Heart left ventricle (tissue), 13 donors: ENCODE results near the gene RIMKLA.

Experiments
- CTCF ChIP-seq, 12 donors: fragments of 200-600 bp; sonication (generic) in 4 of 12; IDR thresholded peaks; one replicate each; pipeline versions ENCODE4 v1.5.0 to v1.8.0; 2018 to 2022; ENCODE audit warnings: antibody characterized with exemption in 12 of 12, mild to moderate bottlenecking in 5 of 12
- POLR2A ChIP-seq, 2 donors: fragments of 450-650 bp; IDR thresholded peaks; one replicate each; pipeline ENCODE4 v1.6.1; 2017; ENCODE audit warnings: antibody characterized with exemption in 2 of 2, mild to moderate bottlenecking in 2 of 2, moderate library complexity in 2 of 2
- donor health status: ischemic (EF 13 %, LVEDD 7.1; RV severe dilation, severe dysfunction).
- donor health status: DM: no; HTN: yes; CAD: no.
- donor health status: DM: no; HTN: no; CAD: no.
- donor health status: ischemic (EF 25% LVEDD 6.9; RV normal size, moderate dysfunction).
- donor health status: ischemic (EF 25% LVEDD 5.7; RV mildly dilated, moderate dysfunction).
- donor health status: ischemic (EF 35%, LVEDD 5.7; RV mildly dilated, moderate dysfunction).
- donor health status: nonischemic (EF 11% LVEDD 7.7; RV severe dilation, severe dysfunction).
- donor health status: DM: yes; HTN: yes; CAD: no.
- donor health status: PGD.
- donor health status: ischemic (EF 29% LVEDD 5.4; RV normal size, mild dysfunction).
- donor health status: nonischemic (EF 23%, LVEDD 6.1; RV moderate dilation, normal function).

GRCh38 chr1:42417166-42417565 is 36.6 kb downstream of the RIMKLA start:
- no peak for TF ChIP-seq CTCF (IDR thresholded peaks at IDR 0.05)
- no peak for TF ChIP-seq POLR2A (IDR thresholded peaks at IDR 0.05)
